ENCODE results near the gene METTL16.

DNA sequence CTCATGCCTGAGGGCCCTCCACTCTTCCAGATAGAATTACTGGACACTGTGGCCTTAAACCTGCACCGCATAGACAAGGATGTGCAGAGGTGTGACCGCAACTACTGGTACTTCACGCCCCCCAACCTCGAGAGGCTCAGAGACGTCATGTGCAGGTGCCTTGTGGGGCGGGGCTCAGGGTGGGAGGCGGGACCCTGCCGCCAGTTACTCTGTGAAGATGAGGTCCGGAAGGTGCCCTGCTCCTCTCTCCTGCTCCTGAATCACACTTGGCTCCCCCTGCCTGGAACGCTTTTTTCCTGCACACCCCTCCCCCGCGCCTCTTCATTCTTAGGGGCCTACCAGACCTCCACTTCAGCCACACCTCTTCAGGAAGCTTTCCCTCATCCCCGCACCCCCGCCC lies 135.6 kb downstream of the METTL16 start:
- TF ChIP-seq, protein P1, sequence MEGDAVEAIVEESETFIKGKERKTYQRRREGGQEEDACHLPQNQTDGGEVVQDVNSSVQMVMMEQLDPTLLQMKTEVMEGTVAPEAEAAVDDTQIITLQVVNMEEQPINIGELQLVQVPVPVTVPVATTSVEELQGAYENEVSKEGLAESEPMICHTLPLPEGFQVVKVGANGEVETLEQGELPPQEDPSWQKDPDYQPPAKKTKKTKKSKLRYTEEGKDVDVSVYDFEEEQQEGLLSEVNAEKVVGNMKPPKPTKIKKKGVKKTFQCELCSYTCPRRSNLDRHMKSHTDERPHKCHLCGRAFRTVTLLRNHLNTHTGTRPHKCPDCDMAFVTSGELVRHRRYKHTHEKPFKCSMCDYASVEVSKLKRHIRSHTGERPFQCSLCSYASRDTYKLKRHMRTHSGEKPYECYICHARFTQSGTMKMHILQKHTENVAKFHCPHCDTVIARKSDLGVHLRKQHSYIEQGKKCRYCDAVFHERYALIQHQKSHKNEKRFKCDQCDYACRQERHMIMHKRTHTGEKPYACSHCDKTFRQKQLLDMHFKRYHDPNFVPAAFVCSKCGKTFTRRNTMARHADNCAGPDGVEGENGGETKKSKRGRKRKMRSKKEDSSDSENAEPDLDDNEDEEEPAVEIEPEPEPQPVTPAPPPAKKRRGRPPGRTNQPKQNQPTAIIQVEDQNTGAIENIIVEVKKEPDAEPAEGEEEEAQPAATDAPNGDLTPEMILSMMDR (IDR thresholded peaks at IDR 0.05) = no peak
- no peak for TF ChIP-seq POLR2A (IDR thresholded peaks at IDR 0.05)

Data from thyroid gland (tissue), 4 donors.